Measurements from ENCODE around the gene LPO. TPM values are rescaled to one million over a fixed set of nuclear protein-coding genes. Genes with fewer than 3 reads are reported as not detected.

LPO gene
- polyA plus RNA-seq, 1 donor from 2014 or later, result not detected

- Histone ChIP-seq H3K9ac (ENCODE audit: low read length) (no peak overlapping the region), H3F3A (ENCODE audit: insufficient read depth, low read length, poor library complexity, severe bottlenecking) (no peaks in the 10 kb centered on the region), H3K79me2 (replicated peaks; ENCODE audit: insufficient read depth, low read length) (no peaks in the 10 kb centered on the region), H3K9me2 (ENCODE audit: insufficient read depth, low read length) (no peaks in the 10 kb centered on the region), H3K4me3 (ENCODE audit: low read length) (no peak overlapping the region), H3K27me3 (ENCODE audit: insufficient read depth, low read depth, low read length) (no peaks in the 10 kb centered on the region), H3K4me2 (ENCODE audit: low read length) (no peak overlapping the region), H2AFZ (ENCODE audit: low read depth, low read length) (no peak overlapping the region), H3K9me3 (ENCODE audit: low read length) (no peaks in the 10 kb centered on the region), H3K27ac (ENCODE audit: low read length) (no peak overlapping the region), H3K36me3 (ENCODE audit: insufficient read depth, low read length) (no peaks in the 10 kb centered on the region), H4K20me1 (ENCODE audit: insufficient read depth) (no peaks in the 10 kb centered on the region)
- TF ChIP-seq CTCF (IDR thresholded peaks at IDR 0.05; ENCODE audit: poor library complexity, severe bottlenecking), result no peak
- TF ChIP-seq RAD21 (conservative IDR thresholded peaks at IDR 0.05), result no peak
- TF ChIP-seq EP300 (conservative IDR thresholded peaks at IDR 0.05; ENCODE audit: poor library complexity, severe bottlenecking), result no peak
- no peak for TF ChIP-seq EZH2 (IDR thresholded peaks at IDR 0.05; ENCODE audit: borderline replicate concordance, insufficient read depth, low read length, poor library complexity, severe bottlenecking)
- no peak for TF ChIP-seq MXI1 (conservative IDR thresholded peaks at IDR 0.05; ENCODE audit: poor library complexity, severe bottlenecking)
- no peak for TF ChIP-seq POLR2AphosphoS5 (IDR thresholded peaks at IDR 0.05)
- no peak for TF ChIP-seq TAF1 (IDR thresholded peaks at IDR 0.05; ENCODE audit: low read depth)
- TF ChIP-seq SMC3 (conservative IDR thresholded peaks at IDR 0.05; ENCODE audit: poor library complexity), result no peak
- TF ChIP-seq, protein P1, sequence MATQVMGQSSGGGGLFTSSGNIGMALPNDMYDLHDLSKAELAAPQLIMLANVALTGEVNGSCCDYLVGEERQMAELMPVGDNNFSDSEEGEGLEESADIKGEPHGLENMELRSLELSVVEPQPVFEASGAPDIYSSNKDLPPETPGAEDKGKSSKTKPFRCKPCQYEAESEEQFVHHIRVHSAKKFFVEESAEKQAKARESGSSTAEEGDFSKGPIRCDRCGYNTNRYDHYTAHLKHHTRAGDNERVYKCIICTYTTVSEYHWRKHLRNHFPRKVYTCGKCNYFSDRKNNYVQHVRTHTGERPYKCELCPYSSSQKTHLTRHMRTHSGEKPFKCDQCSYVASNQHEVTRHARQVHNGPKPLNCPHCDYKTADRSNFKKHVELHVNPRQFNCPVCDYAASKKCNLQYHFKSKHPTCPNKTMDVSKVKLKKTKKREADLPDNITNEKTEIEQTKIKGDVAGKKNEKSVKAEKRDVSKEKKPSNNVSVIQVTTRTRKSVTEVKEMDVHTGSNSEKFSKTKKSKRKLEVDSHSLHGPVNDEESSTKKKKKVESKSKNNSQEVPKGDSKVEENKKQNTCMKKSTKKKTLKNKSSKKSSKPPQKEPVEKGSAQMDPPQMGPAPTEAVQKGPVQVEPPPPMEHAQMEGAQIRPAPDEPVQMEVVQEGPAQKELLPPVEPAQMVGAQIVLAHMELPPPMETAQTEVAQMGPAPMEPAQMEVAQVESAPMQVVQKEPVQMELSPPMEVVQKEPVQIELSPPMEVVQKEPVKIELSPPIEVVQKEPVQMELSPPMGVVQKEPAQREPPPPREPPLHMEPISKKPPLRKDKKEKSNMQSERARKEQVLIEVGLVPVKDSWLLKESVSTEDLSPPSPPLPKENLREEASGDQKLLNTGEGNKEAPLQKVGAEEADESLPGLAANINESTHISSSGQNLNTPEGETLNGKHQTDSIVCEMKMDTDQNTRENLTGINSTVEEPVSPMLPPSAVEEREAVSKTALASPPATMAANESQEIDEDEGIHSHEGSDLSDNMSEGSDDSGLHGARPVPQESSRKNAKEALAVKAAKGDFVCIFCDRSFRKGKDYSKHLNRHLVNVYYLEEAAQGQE (IDR thresholded peaks at IDR 0.05; ENCODE audit: borderline replicate concordance), result no peak
Measured at GRCh38 chr17:58279736-58280479, 41.5 kb downstream of the LPO start.

DNA sequence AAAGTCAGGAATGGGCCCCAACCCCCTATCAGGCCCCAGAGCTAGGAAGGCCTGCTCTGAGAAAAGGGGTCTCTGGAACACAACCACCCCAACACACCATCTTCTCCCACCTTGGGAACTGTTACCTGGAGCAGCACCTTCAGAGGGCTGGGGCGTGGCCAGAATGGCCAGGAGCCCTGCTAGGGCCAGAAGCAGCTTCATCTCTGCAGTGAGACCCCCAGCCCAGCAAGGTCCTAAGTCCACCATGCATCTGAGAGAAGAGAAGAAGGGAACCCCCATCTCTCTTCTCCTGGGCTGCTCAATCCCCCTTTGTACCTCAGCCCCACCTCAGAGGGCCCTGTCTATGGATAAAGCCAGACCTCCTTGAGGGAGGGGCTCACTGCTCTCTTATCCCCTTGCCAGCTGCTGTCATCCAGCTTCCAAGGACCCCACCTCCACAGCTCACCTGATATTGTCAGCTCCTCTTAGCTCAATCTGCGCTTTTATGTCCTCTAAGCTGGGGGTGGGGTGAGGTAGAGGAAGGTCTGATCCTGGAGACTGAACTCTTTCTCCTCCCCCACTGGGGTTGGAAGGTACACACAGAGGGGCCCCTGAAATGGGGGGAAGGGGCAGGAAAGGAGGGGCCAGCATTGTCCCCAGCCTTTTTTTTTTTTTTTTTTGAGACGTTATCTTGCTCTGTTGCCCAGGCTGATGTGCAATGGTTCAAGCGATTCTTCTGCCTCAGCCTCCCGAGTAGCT, 42.3 kb downstream of the LPO start, which contains the start of gene MPO:
MPO (minus strand) TSS at position 456 of the 738 bp plus-strand sequence; CDS start at position 279, 177 bp downstream.
- Histone ChIP-seq H3K9ac (ENCODE audit: low read length) (no peak within 1 kb of the TSS), H4K20me1 (ENCODE audit: insufficient read depth) (no peaks in the 10 kb centered on the region), H3F3A (ENCODE audit: insufficient read depth, low read length, poor library complexity, severe bottlenecking) (no peaks in the 10 kb centered on the region), H3K9me3 (ENCODE audit: low read length) (no peaks in the 10 kb centered on the region), H3K27me3 (ENCODE audit: insufficient read depth, low read depth, low read length) (no peaks in the 10 kb centered on the region), H3K36me3 (ENCODE audit: insufficient read depth, low read length) (no peaks in the 10 kb centered on the region), H3K27ac (ENCODE audit: low read length) (no peak within 1 kb of the TSS), H3K4me3 (ENCODE audit: low read length) (no peak within 1 kb of the TSS), H3K4me2 (ENCODE audit: low read length) (no peak within 1 kb of the TSS), H3K79me2 (replicated peaks; ENCODE audit: insufficient read depth, low read length) (no peaks in the 10 kb centered on the region), H2AFZ (ENCODE audit: low read depth, low read length) (no peak within 1 kb of the TSS), H3K9me2 (ENCODE audit: insufficient read depth, low read length) (no peaks in the 10 kb centered on the region)
- no peak for TF ChIP-seq TAF1 (IDR thresholded peaks at IDR 0.05; ENCODE audit: low read depth)
- TF ChIP-seq, protein P1 (IDR thresholded peaks at IDR 0.05; ENCODE audit: borderline replicate concordance), result no peak
- no peak for TF ChIP-seq MXI1 (conservative IDR thresholded peaks at IDR 0.05; ENCODE audit: poor library complexity, severe bottlenecking)
- TF ChIP-seq POLR2AphosphoS5 (IDR thresholded peaks at IDR 0.05), result no peak
- TF ChIP-seq CTCF (IDR thresholded peaks at IDR 0.05; ENCODE audit: poor library complexity, severe bottlenecking), result no peak
- TF ChIP-seq EP300 (conservative IDR thresholded peaks at IDR 0.05; ENCODE audit: poor library complexity, severe bottlenecking), result no peak
- no peak for TF ChIP-seq RAD21 (conservative IDR thresholded peaks at IDR 0.05)
- no peak for TF ChIP-seq SMC3 (conservative IDR thresholded peaks at IDR 0.05; ENCODE audit: poor library complexity)
- TF ChIP-seq EZH2 (IDR thresholded peaks at IDR 0.05; ENCODE audit: borderline replicate concordance, insufficient read depth, low read length, poor library complexity, severe bottlenecking), result no peak
